Neural cell (in vitro differentiated cells): ENCODE data around the gene EXOC2.

Source experiments
- CTCF ChIP-seq: fragments of 450-650 bp; IDR thresholded peaks from 2 replicates; pipeline ENCODE4 v1.5.1; 2014; ENCODE audit warnings: antibody characterized with exemption, mild to moderate bottlenecking, moderate library complexity; ENCODE audit not compliant: poor library complexity, severe bottlenecking
- EP300 ChIP-seq: fragments of 450-650 bp; conservative IDR thresholded peaks from 2 replicates; pipeline ENCODE4 v1.6.1; 2014; ENCODE audit warnings: antibody characterized with exemption, mild to moderate bottlenecking, moderate library complexity; ENCODE audit not compliant: poor library complexity, severe bottlenecking
- EZH2 ChIP-seq: fragments of 200-600, 300-800 bp; shearing (Covaris generic), sonication (generic); IDR thresholded peaks from 2 replicates; pipeline ENCODE4 v1.6.1; 2014; ENCODE audit warnings: antibody characterized with exemption, low read length, borderline replicate concordance, mild to moderate bottlenecking; ENCODE audit not compliant: insufficient read depth, poor library complexity, severe bottlenecking
- MXI1 ChIP-seq: fragments of 450-650 bp; conservative IDR thresholded peaks from 2 replicates; pipeline ENCODE4 v1.6.1; 2014; ENCODE audit warnings: antibody characterized with exemption, mild to moderate bottlenecking; ENCODE audit not compliant: poor library complexity, severe bottlenecking
- POLR2AphosphoS5 ChIP-seq: IDR thresholded peaks from 2 replicates; pipeline ENCODE4 v1.6.1; 2012
- RAD21 ChIP-seq: fragments of 450-650 bp; conservative IDR thresholded peaks from 2 replicates; pipeline ENCODE4 v1.6.1; 2014; ENCODE audit warnings: antibody characterized with exemption, mild to moderate bottlenecking, moderate library complexity
- REST ChIP-seq: IDR thresholded peaks from 2 replicates; pipeline ENCODE4 v1.6.1; 2012; ENCODE audit warnings: borderline replicate concordance
- TAF1 ChIP-seq: IDR thresholded peaks from 2 replicates; pipeline ENCODE4 v1.6.1; 2012; ENCODE audit warnings: low read depth

GRCh38 chr6:475314-475713 lies 217.6 kb downstream of the EXOC2 start:
- TF ChIP-seq CTCF: no peak
- no peak for TF ChIP-seq MXI1
- TF ChIP-seq EZH2: no peak
- TF ChIP-seq POLR2AphosphoS5: no peak
- TF ChIP-seq EP300: no peak
- TF ChIP-seq RAD21: no peak
- TF ChIP-seq TAF1: no peak
- TF ChIP-seq REST: no peak
